GM11168 (cell line): ENCODE results near the gene SYAP1.
"Not testable (repeated sequence)": the region's sequence is repeated elsewhere in the genome, so short reads cannot be mapped to it uniquely, and the experiment has no call there.

Source experiments
- in situ Hi-C: fragments of 300-500 bp; cut with MboI; formaldehyde crosslinking; loops from one replicate; pipeline ENCODE4 v1.12.0; 2022; ENCODE audit warnings: low sequenced_read_pairs; ENCODE audit not compliant: unreplicated experiment

The SYAP1 gene

DNA sequence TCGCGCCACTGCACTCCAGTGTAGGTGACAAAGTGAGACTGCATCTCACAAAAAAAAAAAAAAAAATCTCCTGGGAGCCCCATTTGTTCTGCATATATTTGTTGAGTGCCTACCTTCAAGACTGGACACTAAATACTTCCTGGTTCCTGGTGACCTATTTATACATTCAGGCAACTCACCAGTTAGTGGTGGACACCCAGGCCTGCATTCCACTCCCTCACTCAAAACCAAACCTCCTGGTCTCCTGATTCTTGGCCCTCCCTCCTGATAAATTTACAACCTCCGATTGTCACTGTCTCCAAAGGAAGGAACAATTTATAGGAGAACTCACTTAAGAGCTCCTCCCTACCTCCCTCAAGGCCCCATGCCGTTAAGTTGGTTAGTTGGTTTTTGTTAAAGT, 3.1 kb downstream of the SYAP1 start:
- in situ Hi-C loops = no loop called here

DNA sequence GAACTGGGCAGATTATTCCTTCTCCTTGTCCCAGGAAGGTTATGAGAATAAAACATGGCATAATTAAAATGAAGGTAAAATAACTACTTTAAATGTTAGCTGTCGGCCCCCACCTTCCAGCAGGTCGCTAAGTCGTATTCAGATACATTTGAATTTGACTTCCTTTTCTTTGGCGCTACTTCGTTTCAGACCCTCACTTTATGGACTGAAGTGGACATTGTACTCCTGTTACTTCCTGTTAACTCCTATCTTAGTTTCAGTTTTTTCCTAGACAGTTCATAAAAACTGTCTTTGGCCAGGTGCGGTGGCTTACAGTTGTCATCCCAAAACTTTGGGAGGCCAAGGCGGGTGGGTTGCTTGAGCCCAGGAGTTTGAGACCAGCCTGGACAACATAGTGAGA, 5.7 kb downstream of the SYAP1 start:
- in situ Hi-C loops = no loop called here

GRCh38 chrX:16726347-16726988, 7.1 kb downstream of the SYAP1 start:
- in situ Hi-C loops = not testable (repeated sequence)

- in situ Hi-C loops = no loop called here
Observed at GRCh38 chrX:16727637-16728036, 8.2 kb downstream of the SYAP1 start.

- in situ Hi-C loops = no loop called here
Observed at GRCh38 chrX:16730450-16730849, 11.0 kb downstream of the SYAP1 start.

- in situ Hi-C loops = no loop called here
Observed at GRCh38 chrX:16733013-16733412, 13.6 kb downstream of the SYAP1 start.

DNA sequence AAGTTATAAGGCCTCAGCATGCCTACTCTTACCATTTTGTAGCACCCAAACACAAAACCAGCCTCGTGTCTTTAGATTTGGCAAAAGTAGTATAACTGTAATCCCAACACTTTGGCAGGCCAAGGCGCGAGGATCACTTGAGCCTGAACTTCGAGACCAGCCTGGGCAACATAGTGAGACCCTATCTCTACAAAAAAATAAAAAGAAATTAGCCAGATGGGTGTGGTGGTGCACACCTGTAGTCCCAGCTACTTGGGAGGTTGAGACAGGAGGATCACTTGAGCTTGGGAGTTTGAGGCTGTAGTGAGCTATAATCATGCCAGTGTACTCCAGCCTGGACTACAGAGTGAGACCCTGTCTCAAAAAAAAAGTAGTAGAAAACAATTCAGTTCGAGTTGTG, 17.6 kb downstream of the SYAP1 start:
- in situ Hi-C loops = no loop called here

DNA sequence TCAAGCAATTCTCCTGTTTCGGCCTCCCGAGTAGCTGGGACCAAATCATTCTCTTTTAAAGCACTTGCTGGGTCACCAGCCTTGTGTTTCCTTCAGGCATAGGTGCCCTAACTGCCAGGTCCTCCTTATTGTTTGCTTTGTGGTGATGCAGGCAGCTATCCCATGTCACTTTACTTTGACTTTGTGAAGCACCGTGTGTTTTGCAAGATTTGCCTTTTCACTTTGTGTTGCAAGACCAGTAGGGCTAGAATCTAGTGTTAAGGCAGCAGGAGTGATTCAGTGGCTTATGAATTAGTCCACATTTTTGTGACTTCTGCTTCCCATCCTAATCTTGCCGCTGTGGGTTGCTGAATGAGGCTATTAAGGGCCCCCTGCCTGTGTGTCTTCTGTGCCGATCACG, 20.2 kb downstream of the SYAP1 start:
- in situ Hi-C loops = no loop called here

GRCh38 chrX:16743604-16744325, 24.4 kb downstream of the SYAP1 start:
- in situ Hi-C loops = no loop called here

- in situ Hi-C loops = no loop called here
Observed at GRCh38 chrX:16745102-16745501, 25.7 kb downstream of the SYAP1 start.

DNA sequence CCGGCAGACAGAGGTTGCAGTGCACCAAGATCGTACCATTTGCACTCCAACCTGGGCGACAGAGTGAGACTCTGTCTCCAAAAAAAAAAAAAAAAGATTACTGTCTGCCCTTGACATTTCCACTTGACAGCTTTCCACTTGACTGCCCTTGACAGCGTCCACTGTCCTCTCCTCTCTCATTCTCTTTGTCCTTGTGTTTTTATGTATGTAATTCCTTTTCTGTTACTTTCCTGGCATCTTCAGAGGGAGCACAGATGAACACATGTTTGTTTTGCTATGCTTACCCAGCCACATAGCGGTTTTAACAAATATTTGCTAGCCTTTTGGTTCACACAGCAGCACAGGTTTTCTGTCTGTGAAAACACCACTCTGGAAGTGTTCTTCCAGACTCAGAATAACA, 26.2 kb downstream of the SYAP1 start:
- in situ Hi-C loops = no loop called here

DNA sequence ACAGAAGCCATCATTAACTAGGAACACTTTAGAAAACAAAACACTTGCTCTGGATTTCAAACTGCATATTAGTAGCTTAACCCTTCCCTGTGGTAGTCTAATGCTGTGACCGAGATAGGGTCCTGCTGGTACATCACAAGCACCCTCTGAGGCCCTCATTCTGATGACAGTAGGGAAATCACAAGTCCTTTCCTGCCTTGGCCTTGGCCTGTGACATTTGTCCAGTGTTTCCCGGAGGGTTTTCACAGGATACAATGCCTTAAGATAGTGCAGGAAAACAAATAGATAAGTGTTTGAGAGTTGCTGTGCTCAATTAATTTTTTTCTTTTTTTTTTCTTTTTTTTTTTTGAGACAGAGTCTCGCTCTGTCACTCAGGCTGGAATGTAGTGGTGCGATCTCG, 29.0 kb downstream of the SYAP1 start:
- in situ Hi-C loops = no loop called here

GRCh38 chrX:16750136-16750535, 30.7 kb downstream of the SYAP1 start:
- in situ Hi-C loops = no loop called here

DNA sequence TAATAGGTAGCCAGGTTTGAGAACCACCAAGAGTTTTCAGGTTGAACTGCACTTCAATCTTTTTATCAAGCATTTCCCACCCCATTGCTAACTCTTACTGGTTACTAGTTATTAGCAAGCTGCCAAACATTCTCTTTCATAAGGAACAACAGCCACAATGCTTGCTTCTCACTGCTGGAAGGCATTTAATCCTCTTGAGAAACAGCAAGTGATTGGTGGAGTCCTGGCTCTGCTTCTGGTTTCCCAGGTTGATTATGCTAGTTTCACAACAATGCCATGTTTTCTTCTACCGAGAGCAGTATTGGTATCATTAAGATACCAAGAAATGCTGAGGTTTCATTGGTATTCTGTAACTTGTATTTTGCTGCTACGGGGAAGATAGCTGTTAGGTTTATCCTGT, 34.6 kb downstream of the SYAP1 start:
- in situ Hi-C loops = no loop called here

DNA sequence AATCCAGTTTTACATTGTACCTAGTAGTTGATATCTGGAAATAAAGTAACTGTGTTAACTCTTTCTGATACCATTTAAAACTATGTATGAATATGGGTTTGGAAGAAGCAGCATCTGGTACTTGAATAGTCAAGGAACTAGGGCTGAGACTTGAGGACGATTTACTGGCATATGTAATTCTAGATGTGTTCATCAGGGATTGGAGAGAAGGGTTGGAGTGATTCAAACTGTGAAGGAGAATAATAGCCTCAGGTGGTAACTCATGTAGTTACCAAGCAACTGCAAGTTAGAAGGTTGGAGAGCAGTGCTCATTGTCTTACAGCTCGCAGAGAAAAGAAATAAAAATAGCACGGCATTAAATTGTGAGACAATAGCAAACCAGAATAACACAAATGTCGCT, 37.3 kb downstream of the SYAP1 start:
- in situ Hi-C loops = no loop called here

DNA sequence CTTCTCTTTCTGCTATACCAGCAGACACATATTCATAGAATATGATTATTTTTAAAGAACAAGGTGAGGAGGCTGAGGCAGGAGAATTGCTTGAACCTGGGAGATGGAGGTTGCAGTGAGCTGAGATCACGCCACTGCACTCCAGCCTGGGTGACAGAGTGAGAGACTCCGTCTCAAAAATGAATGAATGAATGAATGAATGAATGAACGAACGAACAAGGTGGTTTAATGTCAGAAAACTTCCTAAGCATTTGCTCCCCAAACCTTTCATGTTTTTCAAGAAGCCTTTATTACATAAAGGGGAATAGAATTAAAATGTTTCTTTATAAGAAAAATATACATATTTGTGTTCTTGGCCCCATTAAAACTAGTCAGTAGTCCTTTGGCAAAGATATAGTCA, 42.1 kb downstream of the SYAP1 start:
- in situ Hi-C loops = not testable (repeated sequence)

GRCh38 chrX:16762579-16762978, 43.2 kb downstream of the SYAP1 start:
- in situ Hi-C loops = no loop called here

DNA sequence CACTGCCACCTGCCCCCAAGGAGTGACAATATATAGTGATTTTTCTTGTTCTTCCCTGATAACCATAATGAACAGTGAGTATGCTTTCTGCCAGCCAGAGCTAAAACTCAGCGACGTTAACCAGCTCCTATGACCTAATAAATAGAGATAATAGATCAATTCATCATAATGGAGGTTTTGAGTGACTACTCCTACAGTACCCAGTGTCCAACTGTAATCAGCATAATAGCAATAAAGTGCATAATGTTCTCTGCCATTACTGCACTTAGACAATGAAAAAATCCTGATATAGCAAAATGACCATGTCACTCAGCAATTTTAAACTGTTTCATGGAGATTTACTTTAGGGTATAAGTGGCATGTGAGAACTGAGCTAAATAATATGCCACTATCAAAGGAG, 46.2 kb downstream of the SYAP1 start:
- in situ Hi-C loops = no loop called here

- in situ Hi-C loops = no loop called here
Observed at GRCh38 chrX:16770970-16771482, 51.6 kb downstream of the SYAP1 start.

DNA sequence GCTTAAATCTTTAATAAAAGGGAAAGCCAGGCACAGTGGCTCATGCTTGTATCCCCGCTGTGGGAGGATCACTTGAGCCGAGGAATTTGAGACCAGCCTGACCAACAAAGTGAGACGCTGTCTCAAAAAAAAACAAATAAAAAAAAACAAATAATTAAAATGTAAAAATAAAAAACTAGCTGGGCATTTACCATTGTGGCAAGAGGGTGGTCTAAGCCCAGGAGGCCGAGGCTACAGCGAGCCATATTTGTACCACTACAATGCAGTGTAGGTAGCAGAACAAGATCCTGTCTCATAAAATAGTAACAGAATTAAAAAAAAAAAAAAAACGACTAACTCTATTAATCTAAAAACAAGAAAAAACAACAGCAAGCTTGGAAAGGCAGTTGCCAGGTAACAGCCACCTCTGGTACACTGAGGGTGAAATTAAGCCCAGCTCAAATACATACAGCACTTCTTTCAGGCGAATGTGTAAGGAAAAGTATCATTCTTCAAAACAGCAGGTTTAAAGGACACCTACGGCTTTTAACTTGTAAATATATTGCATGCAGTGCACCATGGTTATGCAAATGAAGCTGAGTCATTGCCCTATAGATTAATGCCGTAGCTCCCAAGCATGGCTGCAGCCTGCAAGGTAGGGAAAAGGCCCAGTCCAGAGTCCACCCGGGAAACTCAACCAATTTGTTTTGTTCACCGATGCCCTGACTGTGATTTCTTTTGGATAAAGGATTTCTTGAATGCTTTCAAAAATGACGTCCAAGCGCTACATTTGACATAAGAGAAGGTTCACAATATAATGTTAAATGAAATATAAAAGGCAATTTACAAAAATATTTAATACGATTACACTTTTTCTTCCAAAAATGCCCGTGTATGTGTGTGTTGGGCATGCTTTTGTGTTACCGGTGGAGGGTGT, 52.3 kb downstream of the SYAP1 start:
- in situ Hi-C loops = no loop called here

DNA sequence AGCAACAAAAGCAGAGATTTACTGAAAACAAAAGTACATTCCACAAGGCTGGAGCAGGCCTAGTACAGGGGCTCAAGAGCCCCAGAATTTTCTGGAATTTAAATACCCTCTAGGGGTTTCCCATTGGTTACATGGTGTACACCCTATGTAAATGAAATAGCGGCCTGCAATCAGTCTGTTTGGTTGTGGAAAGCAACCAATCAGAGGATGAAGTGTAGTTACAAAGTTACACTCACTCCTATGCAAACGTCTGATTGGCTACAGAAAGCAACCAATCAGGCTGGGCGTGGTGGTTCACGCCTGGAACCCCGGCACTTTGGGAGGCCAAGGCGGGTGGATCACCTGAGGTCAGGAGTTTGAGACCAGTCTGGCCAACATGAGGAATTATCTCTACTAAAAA, 53.0 kb downstream of the SYAP1 start:
- in situ Hi-C loops = no loop called here
